ENCODE measurements around the gene TSACC.

DNA sequence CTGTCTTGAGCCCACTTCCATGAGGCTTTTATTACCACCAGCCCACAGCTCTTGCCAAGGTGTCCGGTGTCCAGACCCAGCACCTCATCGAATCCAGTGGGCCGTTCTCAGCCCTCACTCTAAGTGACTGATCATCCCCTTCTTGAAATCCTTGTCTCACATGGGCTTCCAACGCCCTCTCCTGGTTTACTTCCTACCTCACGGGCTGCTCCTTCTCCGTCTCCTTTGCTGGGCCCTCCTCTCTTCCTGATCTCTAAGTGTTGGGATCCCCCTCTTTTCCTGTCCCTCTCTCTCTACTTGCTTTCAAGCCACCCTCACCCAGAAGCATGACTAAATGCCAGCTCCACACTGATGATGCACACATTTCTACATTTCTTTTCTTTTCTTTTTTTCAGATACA is 21.6 kb downstream of the TSACC start:
- no peak for TF ChIP-seq POLR2AphosphoS5 (IDR thresholded peaks at IDR 0.05; ENCODE audit: low read depth, low read length)
- TF ChIP-seq, protein P1, sequence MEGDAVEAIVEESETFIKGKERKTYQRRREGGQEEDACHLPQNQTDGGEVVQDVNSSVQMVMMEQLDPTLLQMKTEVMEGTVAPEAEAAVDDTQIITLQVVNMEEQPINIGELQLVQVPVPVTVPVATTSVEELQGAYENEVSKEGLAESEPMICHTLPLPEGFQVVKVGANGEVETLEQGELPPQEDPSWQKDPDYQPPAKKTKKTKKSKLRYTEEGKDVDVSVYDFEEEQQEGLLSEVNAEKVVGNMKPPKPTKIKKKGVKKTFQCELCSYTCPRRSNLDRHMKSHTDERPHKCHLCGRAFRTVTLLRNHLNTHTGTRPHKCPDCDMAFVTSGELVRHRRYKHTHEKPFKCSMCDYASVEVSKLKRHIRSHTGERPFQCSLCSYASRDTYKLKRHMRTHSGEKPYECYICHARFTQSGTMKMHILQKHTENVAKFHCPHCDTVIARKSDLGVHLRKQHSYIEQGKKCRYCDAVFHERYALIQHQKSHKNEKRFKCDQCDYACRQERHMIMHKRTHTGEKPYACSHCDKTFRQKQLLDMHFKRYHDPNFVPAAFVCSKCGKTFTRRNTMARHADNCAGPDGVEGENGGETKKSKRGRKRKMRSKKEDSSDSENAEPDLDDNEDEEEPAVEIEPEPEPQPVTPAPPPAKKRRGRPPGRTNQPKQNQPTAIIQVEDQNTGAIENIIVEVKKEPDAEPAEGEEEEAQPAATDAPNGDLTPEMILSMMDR (IDR thresholded peaks at IDR 0.05), result no peak; the same call in 1 of the 2 replicates
- TF ChIP-seq REST (IDR thresholded peaks at IDR 0.05; ENCODE audit: insufficient read depth in 1 of 2, low read depth in 2 of 2, low read length in 1 of 2), result no peak
- TF ChIP-seq SIN3A (IDR thresholded peaks at IDR 0.05; ENCODE audit: borderline replicate concordance, insufficient read depth, low read depth, low read length), result no peak

Measured in Panc1 (cell line).